H1 (cell line): ENCODE measurements around the gene KANSL1L. TPM values are rescaled to one million over a fixed set of nuclear protein-coding genes. Genes with fewer than 3 reads are reported as not detected.

Experiments used
- ASH2L ChIP-seq: fragments of 200-600, 300-600 bp; sonication (generic); IDR thresholded peaks from one replicate; pipeline ENCODE4 v1.7.1; 2017; ENCODE audit warnings: low read length
- BCL11A ChIP-seq, 2 experiments: IDR thresholded peaks; one replicate each; pipeline ENCODE4 v1.6.1; 2011; ENCODE audit warnings: low read depth in 2 of 2, low read length in 2 of 2, mild to moderate bottlenecking in 2 of 2
- CEBPB ChIP-seq: IDR thresholded peaks from 2 replicates; pipeline ENCODE4 v1.6.1; 2012; ENCODE audit warnings: low read depth, low read length
- CHD7 ChIP-seq: fragments of 300-600 bp; sonication (generic); IDR thresholded peaks from 2 replicates; pipeline ENCODE4 v1.7.1; 2012; ENCODE audit warnings: low read length, moderate library complexity, mild to moderate bottlenecking, inconsistent platforms; ENCODE audit not compliant: insufficient replicate concordance
- EZH2 ChIP-seq: fragments of 200-600 bp; sonication (generic); IDR thresholded peaks from 2 replicates; pipeline ENCODE4 v1.7.1; 2012; ENCODE audit warnings: low read depth, mild to moderate bottlenecking, moderate library complexity, low read length, inconsistent platforms; ENCODE audit not compliant: severe bottlenecking
- SIN3A ChIP-seq, 2 experiments: IDR thresholded peaks in 1 of 2; conservative IDR thresholded peaks in 1 of 2; 2 replicates each; pipeline ENCODE4 v1.6.1; 2011 to 2012; ENCODE audit warnings: low read length in 2 of 2, improper control_type of control experiment in 1 of 2, low read depth in 1 of 2, mild to moderate bottlenecking in 1 of 2
- SP4 ChIP-seq: IDR thresholded peaks from 2 replicates; pipeline ENCODE4 v1.6.1; 2012; ENCODE audit warnings: low read length, inconsistent platforms
- polyA plus RNA-seq, 7 experiments: library from polyadenylated mRNA; depleted of rRNA in 3 of 7; stranded (reverse) in 5 of 7; unstranded in 2 of 7; fragments of >200 nt in 5 of 7; fragments of 200-250 nt in 2 of 7; gene quantifications; 1 replicate in 5 of 7; 2 replicates in 1 of 7; 4 replicates in 1 of 7; pipeline versions ENCODE4 v1.2.1 to v1.2.3, GENCODE V29; 2011 to 2013; ENCODE audit warnings: missing spikeins in 2 of 7, mixed read lengths in 2 of 7
- total RNA-seq: library from RNA; stranded (reverse); fragmentation: NEBNext Ultra II Directional; extraction: Animal tissue kit (Norgen Biotek cat#: 25700); gene quantifications from 2 replicates; pipeline ENCODE4 v1.2.1, GENCODE V29; 2021

KANSL1L gene
- total and polyA plus RNA-seq, 2 of the 8 experiments (the other 6 are each of a cell fraction or from before 2014, with no cell fraction given), result 5.4 to 17.2 TPM

- TF ChIP-seq CHD7 (no peak), CEBPB (no peak), ASH2L (no peak), BCL11A (IDR thresholded peaks at IDR 0.05; ENCODE audit: low read depth in 2 of 2, low read length in 2 of 2) (no peak), EZH2 (no peak), SIN3A (conservative IDR thresholded peaks at IDR 0.05 in 1 of 2, IDR thresholded peaks at IDR 0.05 in 1 of 2; ENCODE audit: low read depth in 1 of 2, low read length in 2 of 2) (no peak), SP4 (no peak)
Measured at GRCh38 chr2:210190345-210190744, 19.1 kb upstream of the KANSL1L start (continued).
